COLO668 (cell line): ENCODE measurements around the gene GLRA3.
"Not testable (repeated sequence)": the region's sequence is repeated elsewhere in the genome, so short reads cannot be mapped to it uniquely, and the experiment has no call there.

Experiments used
- DNase-seq: peaks from one replicate; lab custom pipeline; 2025; ENCODE audit not compliant: unreplicated experiment; lab: John Stamatoyannopoulos, UW

Gene GLRA3

DNA sequence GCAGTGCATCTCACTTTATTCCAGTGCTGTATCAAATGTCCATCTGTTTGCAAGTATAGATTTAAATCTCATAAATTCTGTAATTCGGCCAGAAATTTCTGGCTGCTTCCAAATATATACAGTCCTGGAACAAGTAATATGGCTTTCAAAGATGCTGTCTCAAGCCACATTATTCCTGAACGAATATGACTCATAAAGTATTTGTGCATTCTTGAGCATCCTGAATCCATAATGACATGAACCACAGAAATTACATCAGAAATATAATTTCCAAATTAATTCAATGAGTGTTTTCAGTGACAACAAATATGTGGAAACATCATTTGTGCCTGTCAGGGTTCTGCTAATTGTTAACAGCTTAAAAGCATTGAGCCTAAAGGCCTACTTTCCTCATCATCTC, 165.8 kb downstream of the GLRA3 start:
- DNase-seq, result no peak

DNA sequence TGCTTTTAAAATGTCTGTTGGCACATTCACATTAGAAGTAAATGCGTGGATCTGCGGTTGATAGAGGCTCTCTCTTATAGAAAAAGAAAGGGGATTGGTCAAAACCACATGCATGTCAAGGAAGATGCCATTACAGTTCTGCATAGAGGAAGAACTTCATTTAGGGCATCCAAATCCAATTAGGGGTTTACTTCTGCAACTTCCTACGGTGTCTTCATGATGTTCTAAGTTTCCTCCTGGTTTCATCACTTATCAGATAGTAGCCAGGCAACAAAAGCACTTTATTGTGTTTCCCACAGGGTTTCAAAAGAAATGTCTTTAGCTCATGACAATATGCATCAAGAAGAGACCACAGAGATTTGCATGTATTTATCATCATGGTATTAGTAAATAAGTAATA, 170.8 kb downstream of the GLRA3 start:
- DNase-seq, result no peak

- DNase-seq, result no peak
These were observed 171.6 kb downstream of the GLRA3 start for GRCh38 chr4:174657472-174657871.

DNA sequence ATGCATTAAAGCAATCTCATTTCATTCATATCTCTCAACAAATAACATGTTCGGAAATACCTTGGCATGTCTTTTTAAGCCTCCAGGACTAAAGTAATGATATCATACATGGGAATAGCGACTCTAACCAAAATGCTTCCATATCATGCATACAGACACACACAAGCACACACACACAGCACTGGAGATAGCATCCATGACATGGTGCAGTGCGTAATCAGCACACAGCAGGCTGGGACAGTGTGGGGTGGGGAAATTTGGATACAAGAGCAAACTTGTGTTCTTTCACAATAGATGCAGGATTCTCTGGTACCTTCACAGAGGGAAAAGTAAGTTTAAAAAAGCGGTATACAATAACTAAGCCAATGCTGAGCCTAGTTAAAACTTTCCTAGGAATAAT, 174.4 kb downstream of the GLRA3 start:
- DNase-seq, result no peak

DNA sequence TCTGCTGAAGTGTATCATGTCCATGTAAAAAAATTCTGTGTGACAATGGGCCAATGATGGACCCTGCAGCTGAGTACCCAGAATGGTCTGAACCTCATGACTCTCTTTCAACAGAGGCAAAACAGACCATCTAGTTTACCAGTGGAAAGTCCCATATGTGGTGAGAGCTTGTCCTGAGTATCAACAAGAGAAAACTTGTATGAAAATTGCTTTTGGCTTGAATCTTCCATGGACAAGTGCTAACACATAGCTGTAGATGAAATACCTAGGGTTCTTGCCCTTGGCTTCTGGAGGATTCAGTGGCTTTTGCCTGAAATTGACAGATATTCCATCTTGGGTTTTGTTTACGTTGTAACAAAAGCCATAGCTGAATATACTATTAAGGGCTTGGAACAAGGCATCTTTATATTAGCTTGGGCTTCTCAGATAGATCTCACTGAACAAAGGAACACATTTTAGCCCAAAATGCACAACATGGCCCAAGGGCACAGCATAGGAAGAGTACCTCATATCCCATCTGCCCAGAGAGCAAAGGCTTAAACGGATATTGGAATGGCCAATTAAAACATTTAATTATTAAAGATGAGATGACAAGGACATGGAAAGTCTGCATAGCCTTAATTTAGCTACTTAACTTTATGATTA, 178.2 kb downstream of the GLRA3 start:
- no peak for DNase-seq

DNA sequence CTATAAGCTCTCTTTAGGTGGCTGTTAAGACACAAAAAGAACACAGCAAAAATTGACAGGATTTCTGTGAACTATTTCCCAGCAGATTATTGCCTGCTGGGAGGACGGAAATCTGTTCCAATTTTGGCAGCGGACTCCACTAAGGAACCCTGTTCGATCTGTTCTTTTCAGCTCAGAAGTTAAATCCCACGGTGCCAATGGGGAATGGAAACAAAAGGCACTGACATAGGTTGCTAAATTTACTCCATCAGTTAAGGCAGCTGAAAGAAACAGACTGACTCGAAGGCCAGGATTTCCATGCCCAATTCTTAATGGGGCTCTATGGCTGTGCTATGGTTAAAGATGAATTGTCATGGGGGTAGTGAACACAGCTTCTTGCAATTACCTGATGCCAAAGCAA, 180.2 kb downstream of the GLRA3 start:
- DNase-seq, result no peak

GRCh38 chr4:174646326-174646725, 182.7 kb downstream of the GLRA3 start:
- DNase-seq, result no peak

- no peak for DNase-seq
These were observed 188.9 kb downstream of the GLRA3 start for GRCh38 chr4:174640146-174640545.

- no peak for DNase-seq
These were observed 193.3 kb downstream of the GLRA3 start for GRCh38 chr4:174635732-174636131.

GRCh38 chr4:174633399-174633798, 195.6 kb downstream of the GLRA3 start:
- no peak for DNase-seq

- no peak for DNase-seq
These were observed 196.9 kb downstream of the GLRA3 start for GRCh38 chr4:174631901-174632758.

DNA sequence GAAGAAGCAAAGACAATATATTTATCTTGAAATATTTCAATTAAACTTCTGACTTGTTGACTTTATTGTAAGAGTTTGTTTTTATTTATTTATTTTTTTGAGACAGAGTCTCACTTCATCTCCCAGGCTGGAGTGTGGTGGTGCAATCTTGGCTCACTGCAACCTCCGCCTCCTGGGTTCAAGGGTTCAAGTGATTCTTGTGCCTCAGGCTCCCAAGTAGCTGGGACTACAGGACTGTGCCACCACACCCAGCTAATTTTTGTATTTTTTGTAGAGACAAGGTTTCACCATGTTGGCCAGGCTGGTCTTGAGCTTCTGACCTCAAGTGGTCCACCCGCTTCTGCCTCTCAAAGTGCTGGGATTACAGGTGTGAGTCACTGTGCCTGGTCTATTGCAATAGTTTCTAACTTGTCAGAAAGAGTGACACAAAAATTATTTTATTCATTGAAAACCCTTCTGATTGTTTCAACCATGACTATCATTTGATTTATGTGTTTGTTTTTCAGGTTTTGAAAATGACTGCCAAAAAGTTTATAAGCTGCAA, 199.1 kb downstream of the GLRA3 start:
- DNase-seq, result not testable (repeated sequence)

DNA sequence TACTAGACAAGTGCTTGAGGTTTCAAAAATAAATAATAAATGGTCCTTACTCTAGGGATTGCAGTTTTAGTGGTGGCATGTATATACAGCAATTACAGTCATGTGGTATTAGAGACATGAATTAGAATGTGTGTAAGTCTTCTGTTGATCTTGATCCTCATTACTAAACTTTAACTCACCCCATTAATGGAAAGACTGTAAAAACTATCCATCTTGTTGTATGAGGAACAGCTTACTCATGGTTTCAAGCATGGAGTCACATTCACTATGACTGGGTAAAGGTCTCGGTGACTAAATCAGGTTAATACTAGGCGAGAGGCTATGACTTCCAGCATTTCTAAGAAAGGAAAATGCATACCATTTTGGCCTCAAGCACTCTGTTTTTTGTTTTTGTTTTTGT, 199.8 kb downstream of the GLRA3 start:
- no peak for DNase-seq

- no peak for DNase-seq
These were observed 200.9 kb downstream of the GLRA3 start for GRCh38 chr4:174628191-174628590.

DNA sequence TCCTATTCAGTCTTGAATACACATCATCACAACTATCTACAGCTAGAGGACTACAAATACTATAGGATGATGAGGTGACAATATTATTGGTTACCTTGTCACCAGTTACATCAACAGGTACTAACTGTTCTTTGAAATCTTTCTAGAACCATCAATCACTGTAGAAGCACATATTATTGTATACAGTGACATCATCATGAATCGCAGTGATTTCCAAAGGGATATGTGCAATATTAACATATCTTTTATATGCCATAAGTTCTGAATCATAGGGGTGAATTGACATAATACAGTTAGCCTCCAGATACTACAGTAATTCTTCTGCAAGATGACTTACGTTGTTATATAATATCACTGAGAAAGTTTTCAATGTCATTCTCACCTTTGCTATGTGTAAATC, 201.6 kb downstream of the GLRA3 start:
- no peak for DNase-seq

DNA sequence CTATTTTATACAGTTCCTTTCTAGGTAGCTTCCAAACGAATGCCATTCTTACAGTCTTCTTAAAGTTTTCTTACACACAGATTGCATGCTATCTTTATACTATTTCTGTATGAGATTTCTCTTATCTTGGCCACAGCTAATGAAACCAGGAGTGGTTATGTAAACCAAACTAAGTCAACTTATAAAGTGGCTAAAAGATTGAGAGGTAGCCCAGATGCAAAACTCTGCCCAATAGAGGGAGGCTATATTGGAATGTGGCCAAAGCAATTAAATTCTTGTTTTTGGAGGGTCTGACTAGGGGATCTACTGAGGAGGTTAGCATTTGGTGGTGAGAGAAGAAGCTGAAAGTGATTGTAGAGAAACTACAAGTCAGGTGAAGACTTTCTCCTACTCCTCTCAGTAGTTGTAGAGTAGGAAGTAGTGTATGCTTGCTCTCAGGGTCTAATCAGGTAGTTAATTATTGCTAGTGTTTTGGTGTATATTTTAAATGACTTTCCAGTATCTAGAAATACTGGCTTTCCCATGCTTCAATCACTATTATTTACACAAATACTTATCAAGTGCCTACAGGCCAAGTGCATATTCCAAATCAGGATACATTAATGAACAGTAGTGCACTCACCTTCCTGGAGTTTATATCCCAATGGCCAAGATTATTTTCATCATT, 202.6 kb downstream of the GLRA3 start:
- DNase-seq, result no peak

DNA sequence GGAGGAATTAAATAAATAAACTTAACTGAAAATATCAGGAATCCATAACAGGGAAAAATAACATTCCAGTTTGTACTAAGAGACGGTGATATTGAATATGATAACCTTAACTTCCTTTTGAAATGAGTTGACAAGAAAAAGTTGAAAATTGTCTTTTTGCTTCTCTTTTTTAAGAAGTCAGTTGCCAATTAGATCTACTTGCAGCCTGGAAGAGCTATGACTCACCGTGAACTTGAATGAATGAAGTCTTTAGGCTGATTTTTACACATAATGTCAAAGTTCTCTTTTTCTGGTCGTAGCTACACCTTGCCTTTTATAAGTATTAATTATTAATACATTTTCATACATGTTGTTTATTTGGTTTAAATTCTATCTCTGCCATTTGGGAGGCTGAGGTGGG, 212.4 kb downstream of the GLRA3 start:
- no peak for DNase-seq

GRCh38 chr4:174613979-174614378, 215.1 kb downstream of the GLRA3 start:
- DNase-seq, result no peak

GRCh38 chr4:174611792-174612191, 217.3 kb downstream of the GLRA3 start:
- DNase-seq, result no peak

GRCh38 chr4:174607792-174608191, 221.3 kb downstream of the GLRA3 start:
- DNase-seq, result no peak

GRCh38 chr4:174604198-174604597, 224.8 kb downstream of the GLRA3 start:
- no peak for DNase-seq

DNA sequence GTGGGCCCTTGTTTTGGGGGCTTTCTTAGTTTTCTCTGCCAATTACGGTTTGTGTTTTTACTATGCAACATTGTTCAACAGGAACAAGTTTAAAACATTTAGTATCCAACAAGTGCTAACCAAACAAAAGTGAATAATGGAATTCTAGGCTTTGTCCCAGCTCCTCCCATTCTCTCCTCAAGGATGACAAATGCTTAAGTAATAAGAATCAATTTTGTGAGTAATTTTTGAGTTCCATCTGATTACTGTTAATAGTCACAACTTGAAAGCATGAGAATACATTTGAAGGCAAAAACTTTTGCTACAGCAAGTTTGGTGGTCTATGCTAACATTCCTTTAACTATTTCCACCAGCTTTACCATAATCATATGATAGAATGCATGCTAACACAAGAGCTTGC, 228.7 kb downstream of the GLRA3 start:
- no peak for DNase-seq
